HL-60/S4 (cell line): Measurements from ENCODE around the gene CCDC12.

ENCODE experiments used
- in situ Hi-C: fragments of 300-500 bp; cut with MboI; formaldehyde crosslinking; loops from 2 replicates; pipeline ENCODE4 v1.14.3; 2022; ENCODE audit warnings: low sequenced_read_pairs

Gene CCDC12

DNA sequence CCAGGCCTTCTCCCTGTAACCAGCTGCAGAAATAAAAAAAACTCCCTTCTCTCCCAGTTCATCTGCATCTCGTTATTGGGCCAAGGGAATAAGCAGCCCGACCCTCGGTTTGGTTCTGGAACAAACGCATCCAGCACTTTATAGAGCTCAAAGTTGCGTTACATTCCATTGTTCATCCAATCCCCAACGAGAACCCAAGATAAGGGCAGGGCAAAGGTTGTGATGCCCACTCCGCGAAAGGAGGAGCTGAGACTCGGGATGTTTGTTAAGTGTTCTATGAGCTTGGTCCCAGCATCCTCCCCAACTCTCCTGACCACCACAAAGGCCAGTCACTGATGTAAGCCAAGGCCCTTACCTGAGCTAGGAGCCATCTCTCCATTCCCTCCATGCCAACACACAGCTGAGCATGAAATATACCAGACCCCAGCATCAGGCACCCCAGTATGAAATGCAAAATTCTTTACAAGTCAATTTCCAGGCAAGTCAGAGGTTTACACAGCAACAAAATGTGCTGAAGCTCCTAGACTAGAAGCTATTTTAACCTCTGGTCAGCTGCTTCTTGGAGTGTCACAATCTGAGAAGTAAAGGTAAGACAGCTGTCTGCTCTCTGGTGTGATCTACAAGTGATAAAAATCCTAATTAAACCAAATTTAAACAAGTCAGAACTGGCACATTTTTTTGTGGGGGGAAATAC is 17.9 kb downstream of the CCDC12 start:
- in situ Hi-C loops: no loop called here

DNA sequence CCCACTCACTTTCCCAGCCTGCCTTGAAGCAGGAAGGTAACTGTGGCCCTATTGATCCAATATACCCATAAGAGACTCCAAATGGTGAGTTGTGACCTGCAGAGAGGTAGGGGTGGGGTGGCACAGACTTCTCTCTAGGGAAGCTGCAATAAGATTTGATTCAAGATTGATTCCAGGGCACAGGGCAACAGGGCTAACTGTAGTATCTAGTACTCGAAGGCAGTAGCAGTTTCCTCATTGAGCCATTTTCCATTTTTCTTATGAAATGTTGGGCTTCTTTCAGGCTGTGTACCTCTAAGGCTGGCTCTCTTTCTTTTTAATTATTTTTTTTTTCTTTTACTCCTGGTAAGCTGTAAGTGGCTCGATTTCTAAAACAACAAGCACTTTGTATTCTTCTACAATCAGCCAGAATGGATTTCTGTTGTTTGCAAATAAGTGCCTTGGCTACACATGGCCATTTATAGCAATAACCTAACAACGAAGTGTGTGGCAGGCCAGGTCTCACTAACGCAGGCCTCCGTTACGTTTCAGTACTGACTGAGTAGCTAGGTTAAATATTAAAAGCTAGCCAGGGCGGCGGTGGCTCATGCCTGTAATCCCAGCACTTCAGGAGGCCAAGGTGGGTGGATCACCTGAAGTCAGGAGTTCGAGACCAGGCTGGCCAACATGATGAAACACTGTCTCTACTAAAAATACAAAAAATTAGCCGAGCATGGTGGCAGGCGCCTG is 19.3 kb downstream of the CCDC12 start:
- in situ Hi-C loops: no loop called here

DNA sequence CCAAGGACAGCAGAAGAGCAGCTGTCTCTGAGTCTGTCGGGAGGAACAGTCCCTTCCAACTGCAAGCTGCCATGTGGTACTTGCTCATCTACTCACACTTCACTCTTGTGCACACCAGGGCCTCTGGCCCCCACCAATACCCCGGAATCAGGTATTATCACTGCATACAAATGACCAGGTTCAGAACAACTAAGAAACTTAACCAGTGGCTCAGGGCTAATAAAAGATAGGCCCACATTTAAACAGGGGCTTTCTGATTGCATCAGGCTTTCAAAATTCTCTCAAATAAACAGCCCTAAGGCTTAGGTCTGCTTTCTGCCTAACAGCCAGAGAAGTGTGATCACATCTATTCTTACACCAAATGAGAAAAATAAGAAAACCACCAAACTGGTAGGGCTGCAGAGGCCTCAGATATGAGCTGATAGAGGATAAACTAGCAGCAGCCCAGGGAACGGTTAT is 20.7 kb downstream of the CCDC12 start:
- in situ Hi-C loops: no loop called here

DNA sequence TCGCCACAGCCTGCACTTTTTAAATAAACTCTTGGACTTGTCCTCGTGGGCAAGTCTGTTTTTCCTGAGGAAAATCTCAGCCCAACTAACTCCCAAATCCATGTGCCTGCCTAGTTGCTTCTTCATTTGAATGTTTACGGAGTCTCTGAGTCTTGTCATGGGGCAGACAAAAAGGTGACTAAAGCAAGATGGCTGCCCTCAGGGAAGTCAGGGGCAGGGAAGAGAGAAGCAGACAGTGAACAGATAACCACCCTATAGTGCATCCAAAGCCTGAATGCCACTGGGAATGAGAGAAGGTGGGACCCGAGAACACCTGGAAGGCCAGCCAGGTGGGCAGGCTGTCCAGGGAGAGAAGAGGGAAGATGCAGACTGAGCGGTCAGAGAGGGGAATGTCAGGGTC is 21.4 kb downstream of the CCDC12 start:
- in situ Hi-C loops: no loop called here

DNA sequence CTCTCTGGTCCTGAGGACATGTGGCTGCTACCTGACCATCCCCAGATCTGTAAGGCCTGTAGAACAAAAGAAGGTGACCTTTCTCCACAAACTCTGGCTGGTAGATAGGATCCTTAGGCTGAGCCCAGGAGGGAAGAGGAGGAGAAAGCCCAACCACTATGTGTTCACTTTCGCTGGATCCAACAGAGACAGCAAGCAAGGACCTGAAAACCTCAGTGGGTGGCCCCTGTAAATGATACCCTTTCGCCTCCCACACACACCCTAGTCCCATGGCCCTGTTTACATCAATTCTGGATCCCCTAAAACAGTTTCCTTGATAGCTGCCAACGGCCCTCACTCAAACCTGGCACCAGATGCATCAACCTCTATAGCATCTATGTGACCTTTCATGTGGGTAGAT is 22.4 kb downstream of the CCDC12 start:
- in situ Hi-C loops: no loop called here

DNA sequence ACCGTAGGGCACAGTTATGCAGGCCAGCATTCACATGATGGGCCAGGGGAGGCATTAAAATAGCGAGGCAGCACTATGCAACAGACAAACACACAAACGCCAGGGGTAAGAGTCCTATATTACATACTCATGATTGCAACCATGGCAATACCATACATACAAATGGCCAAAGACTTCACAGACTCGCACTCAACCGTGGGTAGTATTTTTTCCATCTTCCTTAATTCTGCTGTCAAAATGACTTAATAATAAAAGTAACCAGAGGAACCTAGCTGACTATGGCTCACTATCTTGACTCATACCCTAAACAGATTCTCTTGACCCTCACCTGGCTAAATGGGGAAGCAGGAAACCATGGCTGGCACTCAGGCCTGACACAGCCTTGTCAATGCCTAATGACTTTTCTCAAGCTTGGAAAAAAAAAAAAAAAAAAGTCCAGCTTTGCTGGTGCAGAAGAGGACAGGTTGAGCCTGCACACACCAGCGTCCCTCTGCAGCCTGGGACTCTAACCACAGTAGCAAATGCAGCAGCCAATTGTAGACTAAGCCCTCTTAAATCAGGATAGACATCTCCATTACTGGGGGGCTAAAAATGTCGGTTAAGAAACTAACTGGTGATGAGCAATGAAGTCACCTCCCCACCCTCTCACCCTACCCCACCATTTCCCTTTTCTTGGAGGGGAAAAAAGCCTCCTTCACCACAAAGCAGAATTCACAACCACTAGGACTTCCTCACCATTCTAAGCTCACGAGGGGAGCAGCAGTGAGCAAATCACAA is 23.1 kb downstream of the CCDC12 start:
- in situ Hi-C loops: no loop called here

DNA sequence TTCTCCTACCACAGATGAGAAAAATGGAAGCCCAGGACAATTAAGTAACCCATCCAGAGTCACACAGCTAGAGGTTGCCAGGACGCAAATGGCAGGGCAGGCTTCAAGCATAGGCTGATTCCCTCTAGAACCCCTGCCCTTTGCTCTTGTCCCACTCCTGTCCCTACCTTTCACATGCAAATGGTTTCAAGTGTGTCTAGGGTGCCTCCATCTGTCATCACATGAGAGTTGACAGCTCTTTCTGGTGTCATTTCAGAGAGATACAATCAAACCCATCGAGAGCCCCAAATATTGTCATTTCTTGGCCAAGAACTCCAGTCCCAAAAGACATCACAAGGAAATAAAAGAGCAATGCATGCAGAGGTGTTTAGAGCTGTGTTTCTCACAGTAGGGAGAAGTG is 23.7 kb downstream of the CCDC12 start:
- in situ Hi-C loops: no loop called here

DNA sequence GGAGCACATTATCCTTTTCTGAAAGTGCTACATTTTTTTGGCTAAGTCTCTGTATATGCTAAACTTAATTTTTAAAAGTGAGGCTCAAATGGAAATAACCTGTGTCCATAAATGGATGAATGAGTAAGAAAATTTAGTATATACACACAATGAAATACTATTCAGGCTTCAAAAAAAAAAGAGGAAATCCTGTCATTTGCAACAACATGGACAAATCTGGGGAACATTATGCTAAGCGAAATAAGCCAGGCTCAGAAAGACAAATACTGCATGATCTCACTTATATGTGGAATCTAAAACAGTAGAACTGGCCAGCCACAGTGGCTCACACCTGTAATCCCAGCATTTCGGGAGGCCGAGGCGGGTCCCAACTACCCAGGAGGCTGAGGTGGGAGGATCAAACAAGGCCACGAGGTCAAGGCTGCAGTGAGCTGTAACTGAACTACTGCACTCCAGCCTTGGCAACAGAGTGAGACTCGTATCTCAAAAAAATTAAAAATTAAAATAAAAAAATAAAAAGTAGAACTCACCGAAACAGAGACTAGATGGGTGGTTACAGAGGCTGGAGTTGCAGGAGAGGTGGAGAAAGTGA is 25.8 kb downstream of the CCDC12 start:
- in situ Hi-C loops: no loop called here

DNA sequence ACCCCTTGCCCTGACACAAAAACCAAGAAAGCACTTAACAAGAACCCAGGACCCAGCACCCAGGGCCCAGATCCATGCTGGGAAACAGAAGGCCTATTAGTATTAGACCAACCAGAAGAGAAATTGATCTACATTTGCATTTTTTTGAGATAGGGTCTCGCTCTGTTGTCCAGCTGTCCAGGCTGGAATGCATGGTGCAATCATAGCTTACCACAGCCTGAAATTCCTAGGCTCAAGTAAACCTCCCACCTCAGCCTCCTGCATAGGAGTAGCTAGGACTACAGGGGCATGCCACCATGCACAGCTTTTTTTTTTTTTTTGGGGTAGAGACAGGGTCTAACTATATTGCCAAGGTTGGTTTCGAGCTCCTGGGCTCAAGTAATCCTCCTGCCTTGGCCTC is 26.4 kb downstream of the CCDC12 start:
- in situ Hi-C loops: no loop called here

DNA sequence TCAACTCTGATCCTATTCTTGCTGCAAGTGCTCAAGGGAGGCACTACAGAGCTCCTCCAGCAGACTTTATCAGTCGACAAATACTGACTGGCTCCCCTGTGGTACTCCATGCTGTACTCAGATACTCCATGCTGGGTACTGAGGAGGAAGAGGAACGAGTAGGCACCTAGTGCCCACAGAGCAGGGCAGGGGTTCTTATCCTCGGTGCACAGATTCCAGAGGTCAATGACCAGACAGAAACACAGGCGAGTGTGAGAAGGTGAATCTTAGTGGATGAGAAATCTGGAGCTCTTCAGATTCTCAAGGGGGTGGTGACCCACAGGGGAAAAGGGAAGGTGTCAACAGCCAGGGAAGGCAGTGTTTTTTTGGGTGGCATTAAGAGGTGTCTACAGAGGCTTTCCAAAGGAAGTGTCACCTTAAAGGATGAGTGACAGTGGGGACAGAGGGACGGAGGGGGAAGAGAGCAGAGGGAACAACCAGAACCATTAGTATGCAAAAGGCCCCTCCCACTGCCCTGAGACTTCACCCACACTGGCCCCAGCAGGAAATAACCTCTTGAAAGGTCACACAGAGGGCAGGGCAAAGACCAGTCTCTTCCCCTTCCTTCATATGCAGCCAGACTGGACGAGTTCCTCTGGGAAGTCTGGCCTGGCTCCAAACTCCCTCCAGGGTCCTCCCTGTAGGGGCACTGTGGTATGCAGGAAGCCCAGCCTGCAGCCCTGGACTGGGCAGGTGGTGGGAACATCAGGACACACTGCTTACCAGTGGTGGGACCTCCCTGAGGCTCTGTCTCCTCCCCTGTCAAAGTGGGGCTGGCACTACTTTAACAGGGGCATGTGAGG is 27.5 kb downstream of the CCDC12 start:
- in situ Hi-C loops: no loop called here

DNA sequence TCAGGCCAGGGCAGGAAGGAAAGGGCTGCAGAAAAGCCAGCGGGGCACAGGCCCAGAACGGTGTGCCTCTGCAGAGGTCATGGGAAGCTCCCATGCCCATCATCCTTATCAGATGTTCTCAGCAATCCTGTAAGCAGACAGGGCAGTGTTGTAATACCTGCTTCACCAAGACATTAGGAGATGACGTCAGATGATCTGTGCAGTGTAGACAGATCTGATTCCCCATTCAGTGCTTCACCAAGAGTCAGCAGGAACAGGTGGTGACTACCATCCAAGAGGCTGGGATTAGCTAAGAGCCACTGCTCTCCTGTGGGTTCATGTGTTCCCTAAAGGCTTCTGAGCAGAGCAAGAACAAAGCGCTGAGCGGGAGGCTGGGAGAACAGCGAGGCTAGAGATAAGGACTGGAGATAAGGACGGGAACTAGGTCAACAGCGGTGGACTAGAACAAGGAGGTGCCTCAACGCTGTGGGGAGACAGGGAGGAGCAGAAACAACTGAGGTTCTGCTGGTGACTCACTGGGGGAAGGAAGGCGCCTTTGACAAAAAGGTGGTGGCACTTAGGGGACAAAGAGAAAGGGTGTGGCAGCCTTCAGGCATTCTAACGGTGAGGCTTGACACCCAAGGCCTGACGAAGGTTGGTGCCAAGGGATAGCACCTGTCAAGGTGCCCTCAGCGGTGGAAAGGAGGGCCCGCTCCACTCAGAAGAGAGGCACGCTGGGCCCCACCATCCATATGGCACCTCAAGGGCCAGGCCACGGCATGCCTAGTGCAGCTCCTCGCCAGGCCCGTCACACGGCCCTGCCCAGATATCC is 28.4 kb downstream of the CCDC12 start:
- in situ Hi-C loops: no loop called here

DNA sequence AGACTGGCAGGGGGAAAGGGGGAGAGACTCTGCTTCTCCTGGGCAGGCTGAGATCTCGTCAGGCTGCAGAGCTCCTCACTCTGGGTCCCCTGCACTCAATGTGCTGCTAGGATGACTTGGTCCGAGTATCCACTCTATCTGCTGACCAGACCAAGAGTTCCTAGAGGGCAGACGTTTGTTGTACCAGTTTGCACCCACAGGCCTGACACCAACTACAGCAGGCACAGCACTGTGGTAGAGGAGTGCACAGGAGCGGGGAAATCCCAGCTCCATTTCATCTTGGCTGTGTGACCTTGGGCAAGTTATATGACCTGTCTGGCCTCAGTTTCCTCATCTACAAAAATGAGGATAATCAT is 29.0 kb downstream of the CCDC12 start:
- in situ Hi-C loops: no loop called here

DNA sequence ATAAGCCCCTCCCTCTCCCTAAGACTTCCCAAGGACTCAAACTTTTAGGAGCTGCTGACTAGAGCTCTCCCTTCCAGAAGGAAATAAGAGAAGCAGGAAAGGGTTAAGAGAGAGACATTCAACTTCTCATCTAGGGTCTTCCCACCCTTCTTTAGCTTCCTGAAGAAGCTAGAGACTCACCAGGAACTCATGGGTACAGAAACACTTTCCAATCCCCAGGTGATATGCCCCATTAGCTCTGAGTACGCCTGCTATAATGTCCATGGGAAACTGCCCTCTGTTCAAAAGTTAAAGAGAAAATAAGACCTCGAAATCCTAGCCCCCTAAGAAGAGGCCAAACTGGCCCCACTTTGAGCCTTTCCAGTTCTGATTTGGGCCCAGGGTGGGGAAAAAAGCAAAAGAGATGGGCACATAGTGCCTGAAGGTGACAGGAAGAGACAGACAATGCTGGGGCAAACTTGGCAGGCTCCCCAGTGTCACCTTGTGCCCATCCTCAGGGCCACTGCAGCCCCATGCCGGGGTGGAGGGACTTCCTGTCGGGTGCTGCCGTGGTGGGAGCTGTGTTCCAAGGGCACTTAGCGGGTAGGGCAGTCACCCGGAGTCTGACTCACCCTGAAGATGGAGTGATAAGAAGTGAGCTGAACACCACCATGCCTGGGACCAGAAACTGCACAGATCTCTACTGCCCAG is 29.5 kb downstream of the CCDC12 start:
- in situ Hi-C loops: no loop called here

DNA sequence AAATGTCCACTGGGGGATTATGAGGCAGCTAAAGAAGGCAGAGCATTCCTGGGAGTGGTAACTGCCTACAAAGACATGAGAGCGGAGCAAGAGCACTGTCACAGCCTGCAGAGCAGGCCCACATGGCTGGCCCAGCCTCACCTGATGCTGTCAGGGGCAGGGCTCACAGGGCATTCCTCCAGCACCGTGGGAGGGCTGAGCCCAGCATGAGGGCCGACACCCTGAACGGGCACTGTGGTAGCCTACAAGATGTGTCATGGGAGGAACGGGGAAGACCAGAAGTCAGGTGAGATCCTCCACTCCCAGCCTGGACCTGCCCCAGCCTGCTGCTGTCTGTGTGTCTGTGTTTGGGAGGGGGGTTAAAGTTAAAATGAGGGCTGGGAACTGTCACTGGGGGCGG is 30.1 kb downstream of the CCDC12 start:
- in situ Hi-C loops: no loop called here

DNA sequence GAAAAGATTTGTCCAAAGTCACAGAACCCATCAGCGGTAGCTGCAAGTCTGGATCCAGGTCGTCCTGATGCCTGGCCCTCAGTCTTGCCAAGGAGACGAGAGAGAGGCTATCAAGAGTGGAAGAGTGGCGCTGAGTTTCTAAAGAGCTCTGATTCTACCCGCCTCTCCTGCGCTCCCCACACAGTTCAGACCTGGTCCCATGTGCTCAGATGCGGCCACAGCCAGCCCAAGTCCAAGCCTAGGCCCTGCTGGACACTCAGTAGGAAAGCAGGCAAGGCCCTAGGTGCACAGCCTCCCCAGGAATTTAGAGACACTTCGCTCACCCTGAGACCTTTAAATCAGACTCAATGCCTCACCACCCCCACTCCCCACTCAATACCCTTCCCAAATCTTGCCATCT is 32.4 kb downstream of the CCDC12 start:
- in situ Hi-C loops: no loop called here

DNA sequence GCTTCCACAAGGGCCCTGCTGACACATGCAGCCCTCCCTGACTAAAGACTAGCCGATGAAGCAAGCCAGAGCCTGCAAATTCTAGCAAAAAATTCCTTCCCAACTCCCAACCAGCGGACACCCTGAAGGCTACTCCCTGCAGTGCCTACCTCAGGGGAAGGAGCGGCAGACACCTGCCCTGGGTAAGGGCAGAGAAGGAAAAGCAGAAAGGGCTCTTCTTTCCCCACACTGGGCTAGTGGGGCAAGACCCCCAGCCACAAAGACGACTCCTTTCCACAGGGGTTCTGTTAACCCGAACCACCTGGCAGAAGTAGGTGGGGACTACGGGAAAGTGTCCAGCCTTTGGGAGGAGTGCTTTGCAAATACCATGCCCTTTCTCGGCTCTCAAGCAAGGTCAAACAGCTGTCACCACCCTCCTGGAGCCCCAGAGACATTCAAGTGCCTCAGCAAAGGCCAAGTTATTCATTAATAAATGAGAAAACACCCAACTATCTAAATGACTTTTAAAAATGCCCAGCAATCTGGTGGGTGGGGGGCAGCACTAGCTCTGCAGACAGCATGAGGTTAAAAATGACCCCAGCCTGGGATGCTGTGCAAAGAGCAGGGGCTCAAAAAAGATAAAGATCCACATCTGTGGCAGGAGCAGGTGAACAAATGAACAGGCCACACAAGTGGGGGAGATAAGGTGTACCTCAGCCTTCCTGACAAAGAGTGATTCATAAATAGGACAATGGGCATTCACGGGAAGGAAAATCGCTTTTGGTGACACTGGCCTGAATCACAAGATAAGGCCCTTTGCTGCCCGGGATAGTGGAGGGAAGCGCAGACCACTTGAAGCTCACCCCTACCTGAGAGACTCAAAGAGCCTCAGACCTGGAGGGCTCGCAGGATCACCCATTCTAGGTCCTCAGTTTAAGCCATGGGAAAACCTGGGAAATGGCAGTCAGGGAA is 33.0 kb downstream of the CCDC12 start:
- in situ Hi-C loops: no loop called here

DNA sequence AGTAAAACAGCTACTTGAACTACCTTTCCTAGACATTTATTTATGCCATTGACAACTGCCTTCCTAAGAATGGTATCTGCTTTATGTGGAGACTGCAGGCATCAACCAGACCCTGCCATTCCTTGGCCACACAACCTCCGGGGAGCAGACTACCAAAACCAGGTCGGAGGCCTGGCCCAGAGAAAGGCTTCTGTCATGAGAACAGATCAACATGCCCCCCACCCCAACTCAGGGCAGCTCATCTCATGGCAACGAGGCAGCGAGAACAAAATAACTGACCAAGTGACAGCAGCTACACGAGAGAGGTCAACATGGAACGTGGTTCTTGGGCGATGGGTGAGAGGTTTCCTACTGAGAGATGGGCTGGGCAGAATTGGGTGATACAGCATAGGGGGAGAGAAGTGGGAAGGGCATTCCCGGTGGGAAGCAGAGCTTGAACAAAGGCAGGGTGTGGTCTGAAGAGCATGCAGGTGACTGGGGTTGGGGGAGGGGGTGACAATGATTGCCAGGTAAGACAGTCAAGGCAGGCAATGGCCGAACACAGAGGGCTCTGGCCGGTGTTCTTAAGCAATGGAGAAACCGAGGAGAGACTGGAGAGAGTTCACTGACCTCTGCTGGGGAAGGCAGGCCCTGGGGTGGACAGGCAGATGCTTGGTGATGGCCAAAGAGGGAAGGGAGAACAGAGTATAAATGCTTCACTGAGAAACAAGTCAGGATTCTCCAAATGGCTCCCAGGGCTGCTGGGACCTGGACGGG is 33.9 kb downstream of the CCDC12 start:
- in situ Hi-C loops: no loop called here
